Measurements from ENCODE around the gene CFAP410.
A peak's percentile ranks its signal among the peaks of the same experiment; 100 is the strongest.

Gene CFAP410

GRCh38 chr21:44338971-44339910 lies at the start of gene CFAP410:
Gene CFAP410 (minus strand): TSS chr21:44339390. CDS start chr21:44339194, 196 bp downstream.
- DNase-seq (ENCODE audit: low read depth, low spot score) = peak; percentile 92

- no peak for DNase-seq (ENCODE audit: low read depth, low spot score)
Measured at GRCh38 chr21:44384968-44385367, 45.8 kb upstream of the CFAP410 start.

- no peak for DNase-seq (ENCODE audit: low read depth, low spot score)
Measured at GRCh38 chr21:44383216-44383615, 44.0 kb upstream of the CFAP410 start.

- no peak for DNase-seq (ENCODE audit: low read depth, low spot score)
Measured at GRCh38 chr21:44382536-44382935, 43.3 kb upstream of the CFAP410 start.

GRCh38 chr21:44381874-44382273 lies 42.7 kb upstream of the CFAP410 start:
- DNase-seq (ENCODE audit: low read depth, low spot score) = no peak

GRCh38 chr21:44380876-44381275 lies 41.7 kb upstream of the CFAP410 start:
- DNase-seq (ENCODE audit: low read depth, low spot score) = no peak

- DNase-seq (ENCODE audit: low read depth, low spot score) = no peak
Measured at GRCh38 chr21:44379991-44380865, 41.0 kb upstream of the CFAP410 start.

- DNase-seq (ENCODE audit: low read depth, low spot score) = no peak
Measured at GRCh38 chr21:44379515-44379848, 40.3 kb upstream of the CFAP410 start.

GRCh38 chr21:44378646-44379514 lies 39.7 kb upstream of the CFAP410 start:
- no peak for DNase-seq (ENCODE audit: low read depth, low spot score)

GRCh38 chr21:44377922-44378645 lies 38.9 kb upstream of the CFAP410 start:
- DNase-seq (ENCODE audit: low read depth, low spot score) = no peak

- DNase-seq (ENCODE audit: low read depth, low spot score) = no peak
Measured at GRCh38 chr21:44377201-44377921, 38.2 kb upstream of the CFAP410 start.

GRCh38 chr21:44376606-44377005 lies 37.4 kb upstream of the CFAP410 start:
- DNase-seq (ENCODE audit: low read depth, low spot score) = no peak

GRCh38 chr21:44375761-44376241 lies 36.6 kb upstream of the CFAP410 start:
- DNase-seq (ENCODE audit: low read depth, low spot score) = no peak

- no peak for DNase-seq (ENCODE audit: low read depth, low spot score)
Measured at GRCh38 chr21:44375281-44375651, 36.1 kb upstream of the CFAP410 start.

- no peak for DNase-seq (ENCODE audit: low read depth, low spot score)
Measured at GRCh38 chr21:44374601-44375280, 35.6 kb upstream of the CFAP410 start.

- no peak for DNase-seq (ENCODE audit: low read depth, low spot score)
Measured at GRCh38 chr21:44372616-44373015, 33.4 kb upstream of the CFAP410 start.

GRCh38 chr21:44371596-44371995 lies 32.4 kb upstream of the CFAP410 start:
- DNase-seq (ENCODE audit: low read depth, low spot score) = no peak

GRCh38 chr21:44370786-44371410 lies 31.7 kb upstream of the CFAP410 start:
- no peak for DNase-seq (ENCODE audit: low read depth, low spot score)
